Hindlimb muscle (tissue), 1 donor: ENCODE measurements around the gene CD38. TPM values are rescaled to one million over a fixed set of nuclear protein-coding genes. Genes with fewer than 3 reads are reported as not detected.
"Not testable (repeated sequence)": the region's sequence is repeated elsewhere in the genome, so short reads cannot be mapped to it uniquely, and the experiment has no call there.

ENCODE experiments used
- DNase-seq: peaks from one replicate; pipeline ENCODE4 v3.0.0-alpha.2; 2013
- polyA plus RNA-seq: library from polyadenylated mRNA; unstranded; fragments of 120-200 nt; gene quantifications from one replicate; pipeline ENCODE4 v1.2.1, GENCODE V29; 2013; ENCODE audit not compliant: insufficient read length

Gene CD38
- polyA plus RNA-seq, 1 donor = 1.3 TPM

- DNase-seq = no peak
These were observed 21.6 kb downstream of the CD38 start for GRCh38 chr4:15799701-15800100.

GRCh38 chr4:15802497-15802896 lies 24.4 kb downstream of the CD38 start:
- not testable (repeated sequence) for DNase-seq

- peak; percentile 26 for DNase-seq
These were observed 27.7 kb downstream of the CD38 start for GRCh38 chr4:15805583-15806517.

GRCh38 chr4:15809058-15809457 lies 30.9 kb downstream of the CD38 start:
- no peak for DNase-seq

- no peak for DNase-seq
These were observed 31.3 kb downstream of the CD38 start for GRCh38 chr4:15809466-15809865.

- no peak for DNase-seq
These were observed 33.7 kb downstream of the CD38 start for GRCh38 chr4:15811703-15812337.

- DNase-seq = no peak
These were observed 54.7 kb downstream of the CD38 start for GRCh38 chr4:15832523-15833451.

GRCh38 chr4:15833801-15834200 lies 55.7 kb downstream of the CD38 start:
- DNase-seq = no peak

GRCh38 chr4:15836362-15836761 lies 58.2 kb downstream of the CD38 start:
- DNase-seq = no peak

- no peak for DNase-seq
These were observed 59.5 kb downstream of the CD38 start for GRCh38 chr4:15837591-15837990.

- not testable (repeated sequence) for DNase-seq
These were observed 63.1 kb downstream of the CD38 start for GRCh38 chr4:15841194-15841730.

- no peak for DNase-seq
These were observed 69.6 kb downstream of the CD38 start for GRCh38 chr4:15847746-15848145.

GRCh38 chr4:15848191-15848842 lies 70.2 kb downstream of the CD38 start:
- no peak for DNase-seq

- no peak for DNase-seq
These were observed 73.8 kb downstream of the CD38 start for GRCh38 chr4:15851969-15852368.

- no peak for DNase-seq
These were observed 74.4 kb downstream of the CD38 start for GRCh38 chr4:15852524-15852923.

GRCh38 chr4:15853345-15853744 lies 75.2 kb downstream of the CD38 start:
- no peak for DNase-seq

- peak; percentile 33 for DNase-seq
These were observed 77.8 kb downstream of the CD38 start for GRCh38 chr4:15855804-15856475.

- not testable (repeated sequence) for DNase-seq
These were observed 83.1 kb downstream of the CD38 start for GRCh38 chr4:15861198-15861597.

GRCh38 chr4:15864651-15865566 lies 86.8 kb downstream of the CD38 start:
- DNase-seq = no peak

- DNase-seq = no peak
These were observed 90.0 kb downstream of the CD38 start for GRCh38 chr4:15868111-15868510.
